GM19099 (cell line): Measurements from ENCODE around the gene RRBP1.

Experiments used
- POLR2A ChIP-seq: IDR thresholded peaks from 3 replicates; pipeline ENCODE4 v1.6.1; 2011; ENCODE audit warnings: low read depth; ENCODE audit not compliant: insufficient read length; ENCODE audit errors: extremely low read depth

The RRBP1 gene

DNA sequence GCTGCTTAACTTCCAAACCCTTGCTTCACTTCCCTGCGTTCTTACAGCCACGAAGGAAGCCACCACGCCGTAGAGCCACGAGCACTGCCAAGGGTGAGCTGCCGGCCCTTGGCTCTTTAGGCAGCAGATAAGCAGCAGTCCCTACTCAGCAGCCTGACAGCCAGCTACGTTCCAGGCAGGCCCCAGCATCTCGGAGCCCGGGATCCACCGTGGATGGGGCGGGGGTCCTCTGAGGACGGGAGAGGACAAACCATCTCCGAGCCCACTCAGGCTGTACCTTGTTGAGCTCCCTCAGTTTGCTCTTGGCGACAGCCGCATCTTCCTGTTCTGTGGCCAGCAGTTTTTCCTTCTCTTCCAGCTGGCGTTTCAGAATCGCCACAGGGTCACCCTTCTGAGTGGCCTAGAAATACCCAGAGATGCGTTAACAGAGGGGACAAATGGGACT is 40.5 kb downstream of the RRBP1 start:
- TF ChIP-seq POLR2A: no peak

- no peak for TF ChIP-seq POLR2A
These were observed 41.1 kb downstream of the RRBP1 start for GRCh38 chr20:17640875-17641378.

DNA sequence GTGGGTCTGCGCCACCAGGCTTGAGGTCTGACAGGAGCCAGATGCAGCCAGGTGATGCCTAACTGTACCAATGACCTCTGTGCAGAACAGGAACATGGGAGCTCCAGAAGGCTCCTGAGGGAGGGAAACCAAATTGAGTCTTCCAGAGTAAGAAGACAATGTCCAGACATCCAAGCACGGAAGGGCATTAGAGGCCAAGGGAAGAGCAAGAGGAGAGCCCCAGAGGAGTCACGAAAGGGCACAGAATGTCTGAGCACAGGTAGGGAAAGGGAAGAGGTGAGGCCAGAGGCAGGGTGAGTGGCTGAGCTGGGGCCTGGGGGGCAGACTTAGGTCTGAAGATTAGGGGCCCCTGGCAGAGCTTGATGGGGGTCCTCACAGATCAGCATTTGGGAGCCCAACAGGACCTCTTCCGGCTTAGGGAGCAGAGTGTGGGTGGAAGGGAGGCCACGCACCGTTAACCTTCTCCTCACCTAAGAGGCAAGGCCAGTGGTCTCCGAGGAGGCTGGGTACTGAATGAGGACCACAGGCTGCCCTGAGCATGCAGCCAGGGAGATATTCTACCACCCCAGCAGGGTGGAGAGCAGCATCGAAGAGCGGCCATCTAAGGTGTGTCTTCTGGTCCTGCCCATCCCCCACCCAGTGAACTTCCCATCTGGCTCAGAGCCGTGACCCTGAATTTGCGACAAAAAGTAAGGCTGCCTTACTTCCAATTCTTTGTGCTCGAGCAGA is 41.7 kb downstream of the RRBP1 start:
- TF ChIP-seq POLR2A: no peak

DNA sequence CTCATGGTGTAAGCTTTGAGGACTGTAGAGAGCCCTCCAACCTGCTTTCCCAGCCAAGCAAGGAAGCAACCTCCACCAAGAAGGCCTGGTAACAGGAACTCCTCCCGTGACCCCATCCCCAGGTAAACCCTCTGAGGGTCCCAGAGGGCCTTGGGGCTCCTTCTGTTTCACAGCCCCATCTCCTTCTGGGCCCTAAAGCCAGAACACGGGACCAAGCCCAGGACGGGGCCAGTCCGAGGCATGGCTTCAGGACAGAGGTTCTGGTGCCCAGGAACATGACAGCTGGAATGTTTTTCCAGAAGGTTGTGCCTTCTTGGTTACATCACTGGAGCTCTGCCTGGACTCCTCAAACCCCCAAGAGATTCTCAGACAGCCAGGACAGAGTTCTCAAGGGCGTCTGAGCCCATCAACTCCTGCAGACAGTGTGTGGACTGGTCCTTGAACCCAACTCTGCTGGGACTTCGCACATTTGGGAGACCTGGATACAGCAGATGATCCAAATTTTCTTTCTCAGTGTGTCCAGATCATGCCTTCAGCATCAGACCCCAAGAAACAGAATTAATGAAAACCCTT is 43.1 kb downstream of the RRBP1 start:
- no peak for TF ChIP-seq POLR2A

GRCh38 chr20:17637985-17638640 is 43.9 kb downstream of the RRBP1 start:
- TF ChIP-seq POLR2A: no peak

- TF ChIP-seq POLR2A: no peak
These were observed 44.6 kb downstream of the RRBP1 start for GRCh38 chr20:17637413-17637780.

GRCh38 chr20:17636523-17637412 is 45.3 kb downstream of the RRBP1 start:
- no peak for TF ChIP-seq POLR2A

DNA sequence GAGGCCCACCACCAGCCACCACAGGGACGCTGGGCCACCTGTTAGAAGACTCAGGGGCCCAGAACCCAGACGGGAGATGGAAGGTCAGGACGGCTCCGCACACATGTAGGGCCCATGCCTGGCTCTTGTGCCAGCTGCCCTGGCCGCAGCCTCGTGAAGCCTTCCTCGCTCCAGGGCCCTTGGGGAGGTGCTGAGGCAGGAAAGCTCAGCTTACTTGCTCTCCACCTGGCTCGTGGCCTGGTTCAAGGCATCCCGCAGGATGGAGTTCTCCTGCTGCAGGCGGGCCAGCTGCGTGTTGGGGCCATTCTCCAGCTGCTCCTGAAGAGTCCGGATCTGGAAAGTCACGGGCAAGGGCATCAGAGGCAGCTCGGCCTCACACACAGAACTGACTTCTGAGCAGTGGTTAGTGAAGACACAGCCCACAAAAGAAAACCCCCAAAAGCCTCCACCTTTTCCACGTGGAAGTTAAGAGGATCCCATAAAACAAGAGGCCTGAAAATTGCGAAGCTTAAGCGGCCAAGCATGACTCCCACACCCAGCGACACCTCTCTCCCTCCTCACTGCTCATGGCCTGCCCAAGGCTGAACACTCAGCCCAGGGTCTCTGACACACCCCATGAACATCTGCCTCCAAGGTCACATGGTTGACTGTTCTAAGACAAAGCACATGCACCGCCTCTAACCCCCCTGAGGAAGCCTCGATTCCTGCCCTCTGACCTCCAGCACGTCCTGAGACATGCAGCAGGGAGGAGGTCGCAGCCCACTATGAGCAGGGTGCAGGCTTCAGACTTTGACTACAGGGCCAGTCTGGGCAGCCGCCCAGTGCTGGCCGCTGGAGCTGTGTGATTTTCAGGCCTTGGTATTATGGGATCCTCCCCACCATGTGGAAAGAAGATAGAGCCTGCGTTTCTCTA is 46.5 kb downstream of the RRBP1 start:
- no peak for TF ChIP-seq POLR2A

GRCh38 chr20:17634661-17635331 is 47.2 kb downstream of the RRBP1 start:
- no peak for TF ChIP-seq POLR2A

- no peak for TF ChIP-seq POLR2A
These were observed 48.1 kb downstream of the RRBP1 start for GRCh38 chr20:17633850-17634500.

DNA sequence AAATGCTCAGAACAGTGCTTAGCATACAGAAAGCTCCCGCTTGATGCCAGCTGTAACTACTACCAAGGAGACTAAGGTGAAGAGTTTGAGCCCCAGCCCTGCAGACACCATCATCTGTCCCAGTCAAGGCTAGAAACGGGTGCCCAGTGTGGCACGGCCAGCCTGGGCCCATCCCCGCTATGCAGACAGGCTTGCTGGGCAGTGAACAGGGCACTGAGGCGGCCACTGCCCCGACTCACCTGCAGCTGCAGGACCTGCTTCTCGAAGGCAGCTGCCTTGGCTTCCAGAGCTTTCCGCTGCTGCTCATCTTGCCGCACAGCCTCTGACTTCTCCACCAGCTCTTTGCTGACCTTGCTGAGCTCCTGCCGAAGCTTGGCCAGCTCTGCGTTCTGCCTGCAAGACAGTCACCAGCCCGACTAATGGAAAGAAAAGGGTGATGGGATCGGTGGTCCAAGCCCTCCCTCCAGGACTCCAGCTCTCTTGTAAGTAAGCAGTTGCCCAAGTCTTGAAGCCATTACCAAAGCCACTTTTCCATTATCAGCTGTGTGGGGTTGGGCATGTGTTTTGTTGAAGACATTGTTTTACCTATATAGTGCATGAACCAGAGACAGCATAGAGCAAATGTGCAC is 48.7 kb downstream of the RRBP1 start:
- no peak for TF ChIP-seq POLR2A

- TF ChIP-seq POLR2A: no peak
These were observed 50.3 kb downstream of the RRBP1 start for GRCh38 chr20:17631576-17632319.

- no peak for TF ChIP-seq POLR2A
These were observed 51.2 kb downstream of the RRBP1 start for GRCh38 chr20:17630806-17631195.
